Hematopoietic multipotent progenitor cell treated with erythropoietin and hydrocortisone succinate and interleukin-3 and kit ligand, for 15 days (in vitro differentiated cells): ENCODE results near the gene SH3PXD2A.
"Not testable (repeated sequence)": the region's sequence is repeated elsewhere in the genome, so short reads cannot be mapped to it uniquely, and the experiment has no call there.

Experiments
- DNase-seq: peaks from one replicate; pipeline ENCODE4 v3.0.0-alpha.2; 2015; ENCODE audit warnings: low spot score

Gene SH3PXD2A

GRCh38 chr10:103767756-103768155 is 87.6 kb downstream of the SH3PXD2A start:
- no peak for DNase-seq

GRCh38 chr10:103766751-103767505 is 88.4 kb downstream of the SH3PXD2A start:
- DNase-seq = no peak

- DNase-seq = peak; percentile 24
Observed at GRCh38 chr10:103765981-103766380, 89.4 kb downstream of the SH3PXD2A start.

- DNase-seq = no peak
Observed at GRCh38 chr10:103765168-103765567, 90.2 kb downstream of the SH3PXD2A start.

- no peak for DNase-seq
Observed at GRCh38 chr10:103764296-103765088, 90.9 kb downstream of the SH3PXD2A start.

GRCh38 chr10:103763374-103764202 is 91.8 kb downstream of the SH3PXD2A start:
- DNase-seq = no peak

- DNase-seq = no peak
Observed at GRCh38 chr10:103762916-103763315, 92.5 kb downstream of the SH3PXD2A start.

- DNase-seq = no peak
Observed at GRCh38 chr10:103762162-103762561, 93.2 kb downstream of the SH3PXD2A start.

GRCh38 chr10:103761075-103761920 is 94.1 kb downstream of the SH3PXD2A start:
- no peak for DNase-seq

- not testable (repeated sequence) for DNase-seq
Observed at GRCh38 chr10:103760233-103760632, 95.1 kb downstream of the SH3PXD2A start.

GRCh38 chr10:103759100-103759781 is 96.1 kb downstream of the SH3PXD2A start:
- no peak for DNase-seq

- DNase-seq = no peak
Observed at GRCh38 chr10:103758294-103758681, 97.1 kb downstream of the SH3PXD2A start.

- no peak for DNase-seq
Observed at GRCh38 chr10:103757531-103758293, 97.7 kb downstream of the SH3PXD2A start.

- no peak for DNase-seq
Observed at GRCh38 chr10:103756277-103756869, 99.0 kb downstream of the SH3PXD2A start.

- DNase-seq = peak; percentile 58
Observed at GRCh38 chr10:103752680-103753248, 102.6 kb downstream of the SH3PXD2A start.

- no peak for DNase-seq
Observed at GRCh38 chr10:103751667-103752290, 103.6 kb downstream of the SH3PXD2A start.

- no peak for DNase-seq
Observed at GRCh38 chr10:103750836-103751235, 104.5 kb downstream of the SH3PXD2A start.

GRCh38 chr10:103749779-103750178 is 105.6 kb downstream of the SH3PXD2A start:
- no peak for DNase-seq

GRCh38 chr10:103748020-103748419 is 107.4 kb downstream of the SH3PXD2A start:
- DNase-seq = no peak
